HG03469 (cell line): Measurements from ENCODE around the gene EPHB1.

Source experiments
- ATAC-seq: cut with Tn5 transposase; IDR thresholded peaks from one replicate; pipeline ENCODE4 v1.9.1; 2021; ENCODE audit warnings: mild to moderate bottlenecking, moderate library complexity, moderate number of reproducible peaks; ENCODE audit not compliant: unreplicated experiment

EPHB1 gene

DNA sequence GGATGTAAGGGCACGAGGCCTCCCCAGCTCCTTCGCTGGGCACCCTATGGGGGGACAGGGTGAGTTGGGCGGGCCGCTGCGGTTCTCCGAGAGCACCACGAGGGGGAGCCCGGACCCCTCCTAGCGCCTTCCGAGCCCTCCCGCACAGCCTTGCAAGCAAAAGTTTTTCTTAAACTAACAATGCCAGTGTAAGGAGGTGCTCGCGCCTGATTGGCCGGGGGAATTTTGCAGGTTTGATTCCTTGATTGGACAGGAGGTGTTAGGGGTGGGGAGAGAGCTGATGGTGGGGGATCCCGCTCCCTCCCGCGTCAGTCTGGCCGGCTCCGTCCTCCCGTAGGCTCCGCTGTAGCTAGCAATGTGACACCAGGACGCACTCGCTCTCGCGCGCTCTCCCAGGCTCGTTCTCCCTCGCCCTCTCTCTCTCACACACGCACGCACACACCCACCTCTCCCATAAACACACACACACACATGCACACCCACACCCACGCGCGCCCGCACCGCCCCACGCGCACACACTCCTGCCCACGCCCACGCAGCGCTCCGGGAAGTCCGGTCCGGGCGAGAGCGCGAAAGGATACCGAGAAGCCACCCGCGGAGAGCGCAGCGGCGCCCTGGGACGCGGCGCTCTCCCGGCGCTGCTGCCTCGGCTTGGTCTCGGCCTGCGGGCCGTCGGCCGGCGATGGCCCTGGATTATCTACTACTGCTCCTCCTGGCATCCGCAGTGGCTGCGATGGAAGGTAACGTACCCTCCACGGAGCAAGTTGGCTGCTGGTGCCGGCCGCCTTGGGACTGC lies at the start of gene EPHB1:
TSS of gene EPHB1 (plus strand) at position 311 of the 796 bp plus-strand sequence.
- ATAC-seq, result peak; percentile 84

- ATAC-seq, result no peak
Observed at GRCh38 chr3:134748698-134749097, 46.4 kb upstream of the EPHB1 start.

- ATAC-seq, result no peak
Observed at GRCh38 chr3:134749174-134749573, 45.9 kb upstream of the EPHB1 start.

GRCh38 chr3:134749802-134750553 lies 45.1 kb upstream of the EPHB1 start:
- no peak for ATAC-seq

GRCh38 chr3:134751831-134752230 lies 43.2 kb upstream of the EPHB1 start:
- ATAC-seq, result no peak

- ATAC-seq, result no peak
Observed at GRCh38 chr3:134752761-134753461, 42.1 kb upstream of the EPHB1 start.

- ATAC-seq, result no peak
Observed at GRCh38 chr3:134753999-134754742, 40.9 kb upstream of the EPHB1 start.

DNA sequence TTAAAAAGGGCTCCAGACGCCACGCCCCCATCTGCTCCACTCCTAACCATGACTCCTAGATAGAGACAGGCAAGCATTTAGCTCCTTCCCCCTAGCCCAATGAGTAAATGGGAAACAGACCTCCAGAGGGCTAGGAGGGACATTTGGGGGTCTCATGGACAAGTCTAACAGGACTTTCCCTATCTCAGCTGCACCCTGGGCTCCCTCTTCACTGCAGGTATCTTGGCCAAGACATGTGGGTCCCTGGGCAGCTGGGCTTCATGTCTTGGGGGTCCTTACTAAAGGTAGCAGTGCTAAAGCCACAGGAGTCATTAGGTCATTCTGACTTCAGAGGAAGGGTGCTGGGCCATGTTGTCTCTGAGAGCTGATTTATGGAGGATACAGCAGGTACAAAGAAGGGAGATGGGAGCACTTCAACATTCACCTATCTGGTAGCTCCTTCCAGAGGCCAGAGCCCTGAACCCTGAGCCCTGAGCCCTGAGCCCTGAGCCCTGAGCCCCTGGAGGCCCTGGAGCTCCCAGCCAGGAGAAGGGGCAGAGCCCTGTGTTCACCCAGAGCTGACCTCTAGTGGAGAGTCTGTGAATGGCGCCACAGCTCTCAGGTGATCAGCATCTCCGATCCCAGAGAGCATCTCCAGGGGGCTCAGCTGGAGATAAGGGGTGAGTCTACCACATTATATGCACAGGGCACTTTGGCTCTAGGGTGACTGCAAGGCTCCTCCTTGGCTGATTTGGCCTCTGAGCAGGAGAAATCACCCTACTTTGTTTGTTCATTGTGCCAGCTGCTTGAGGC lies 40.1 kb upstream of the EPHB1 start:
- ATAC-seq, result peak; percentile 56

DNA sequence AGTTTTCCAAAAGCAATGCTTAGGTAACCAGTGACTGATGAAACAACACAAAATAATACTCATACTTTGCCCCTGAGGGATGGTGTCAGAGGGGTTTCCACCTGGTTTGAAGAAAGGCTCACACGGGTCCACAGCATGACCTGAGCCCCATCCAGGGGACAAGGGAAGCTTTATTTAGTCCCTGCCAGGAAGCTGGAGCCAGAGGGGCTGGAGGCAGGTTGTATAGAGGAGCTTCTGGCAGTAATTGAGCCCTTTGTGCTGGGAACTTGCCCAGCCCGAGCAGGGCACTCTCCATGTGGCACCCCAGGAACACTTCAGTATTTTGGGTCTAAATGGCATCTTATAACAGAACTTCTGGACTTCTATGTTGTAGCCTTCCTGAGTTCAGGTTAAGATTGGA lies 39.2 kb upstream of the EPHB1 start:
- no peak for ATAC-seq

DNA sequence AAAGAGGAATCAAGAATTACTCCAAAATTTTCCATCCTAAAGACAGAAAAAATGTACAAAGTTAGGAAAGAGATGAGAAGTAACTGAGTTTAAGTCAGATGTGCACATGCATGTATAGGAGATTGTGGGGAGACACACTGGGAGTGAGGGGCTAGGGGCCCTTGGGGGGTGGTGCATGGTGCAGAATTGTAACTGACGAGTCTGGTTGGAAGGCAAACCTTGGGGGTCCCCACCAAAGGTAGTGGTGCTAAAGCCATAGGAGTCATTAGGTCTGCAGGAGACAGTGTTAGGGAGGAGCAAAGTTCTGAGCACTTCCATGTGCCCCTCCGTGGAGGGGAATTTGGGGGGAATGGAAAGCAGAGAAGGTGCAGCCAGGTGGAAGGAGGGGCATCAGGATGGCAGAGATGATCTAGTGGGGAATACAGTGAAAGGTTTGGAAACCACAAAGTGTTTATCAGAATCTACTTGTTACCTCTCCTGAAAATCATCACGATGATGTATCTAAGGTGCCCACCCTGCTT lies 37.5 kb upstream of the EPHB1 start:
- ATAC-seq, result no peak

- ATAC-seq, result no peak
Observed at GRCh38 chr3:134761213-134761612, 33.8 kb upstream of the EPHB1 start.

DNA sequence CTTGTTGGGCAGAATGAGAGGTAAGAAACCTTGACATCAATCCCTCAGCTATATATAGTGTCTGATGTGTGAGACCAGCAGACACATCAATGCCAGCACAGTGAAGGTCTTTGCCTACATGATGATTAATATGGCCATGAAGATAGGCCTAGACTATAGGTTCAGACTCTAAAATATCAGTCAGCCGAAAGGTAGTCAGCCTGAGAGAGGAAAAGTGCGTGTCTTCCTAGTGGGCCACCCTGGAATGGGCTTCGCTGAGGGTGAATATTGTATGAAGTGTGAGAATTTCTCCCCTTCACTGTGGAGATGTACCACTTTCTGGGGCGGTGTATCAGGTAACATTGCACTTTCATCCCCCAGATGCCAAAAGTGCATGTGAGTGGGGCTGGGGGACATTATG lies 33.0 kb upstream of the EPHB1 start:
- ATAC-seq, result no peak

DNA sequence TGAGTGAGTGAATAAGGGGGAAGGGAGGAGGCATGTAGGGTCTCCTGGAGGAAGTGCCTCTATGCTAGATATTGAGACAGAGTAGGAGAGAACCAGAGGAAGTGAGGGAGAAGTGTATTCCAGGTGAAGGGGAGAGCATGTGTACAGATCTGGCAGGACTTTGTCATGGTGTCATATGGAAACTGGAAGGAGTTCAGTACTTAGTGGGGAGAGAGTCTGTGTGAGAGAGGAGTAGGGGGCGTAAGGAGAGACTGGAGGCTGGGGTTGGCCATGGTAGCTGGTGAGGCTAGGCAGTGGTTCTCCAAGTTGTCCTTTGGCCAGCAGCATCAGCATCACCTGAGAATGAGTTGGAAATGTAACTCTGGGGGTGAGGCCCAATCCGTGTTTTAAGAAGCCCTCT lies 29.6 kb upstream of the EPHB1 start:
- ATAC-seq, result no peak

DNA sequence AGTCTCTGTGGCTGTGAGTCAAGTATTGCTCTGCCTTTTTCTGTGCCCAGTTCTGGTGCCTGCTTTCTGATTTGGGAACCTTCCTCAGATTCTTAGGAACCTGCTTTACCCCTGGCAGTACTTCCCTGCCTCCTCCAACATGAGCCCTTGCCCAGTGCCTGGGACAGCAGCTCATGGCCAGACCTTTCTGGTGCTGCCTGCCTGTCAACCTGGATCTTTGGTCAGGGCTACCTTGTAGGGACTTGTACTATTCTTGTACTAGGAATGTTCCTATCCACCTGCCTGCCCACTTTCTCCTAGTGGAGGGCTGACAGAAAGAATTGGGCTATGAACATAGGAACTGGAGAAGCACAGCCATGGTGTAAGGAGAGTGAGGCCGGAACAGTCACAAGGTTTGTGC lies 28.8 kb upstream of the EPHB1 start:
- no peak for ATAC-seq

DNA sequence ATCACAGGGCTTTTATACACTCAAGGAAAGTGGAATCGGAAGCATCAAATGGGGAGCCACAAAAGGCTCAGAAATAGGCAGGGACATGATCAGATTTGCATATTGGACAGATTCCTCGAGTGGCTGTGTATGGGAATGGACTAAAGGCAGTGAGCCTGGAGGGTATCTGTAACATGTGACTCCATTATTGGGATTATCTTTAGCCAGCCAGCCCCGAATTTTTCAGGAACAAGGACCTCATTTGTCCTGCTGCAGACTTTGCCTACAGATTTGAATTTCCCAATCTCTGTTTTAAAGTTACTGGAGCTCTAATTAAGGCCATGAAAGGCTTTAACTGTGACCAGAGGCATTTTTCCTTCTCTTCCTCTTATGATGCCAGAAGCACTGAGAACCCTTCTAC lies 26.9 kb upstream of the EPHB1 start:
- ATAC-seq, result no peak

GRCh38 chr3:134768837-134769236 lies 26.2 kb upstream of the EPHB1 start:
- ATAC-seq, result no peak

GRCh38 chr3:134769287-134769868 lies 25.7 kb upstream of the EPHB1 start:
- no peak for ATAC-seq

GRCh38 chr3:134772011-134772410 lies 23.0 kb upstream of the EPHB1 start:
- ATAC-seq, result no peak

DNA sequence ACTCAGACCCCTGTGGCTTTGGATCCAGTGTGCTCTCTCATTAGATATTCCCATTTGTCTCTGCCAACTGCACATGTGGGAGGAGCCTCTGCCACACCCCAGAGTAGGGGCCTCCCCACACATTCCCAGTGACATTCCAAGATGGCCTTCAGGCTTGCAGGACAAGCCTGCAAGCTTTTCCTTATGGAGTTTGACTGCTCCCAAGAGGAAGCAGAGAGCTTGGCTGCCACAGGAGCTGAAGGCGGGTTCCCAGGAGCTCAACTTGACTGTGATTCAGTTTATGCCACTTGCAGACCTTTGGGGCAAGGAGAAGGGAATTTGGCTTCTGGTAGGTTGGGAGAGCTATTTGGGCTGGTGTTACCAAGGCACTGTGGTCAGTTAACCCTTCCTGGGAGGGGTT lies 22.5 kb upstream of the EPHB1 start:
- ATAC-seq, result no peak

GRCh38 chr3:134775831-134776230 lies 19.2 kb upstream of the EPHB1 start:
- no peak for ATAC-seq
